ENCODE measurements around the gene HDGF.

HDGF gene

GRCh38 chr1:156712626-156713025 is 38.8 kb downstream of the HDGF start:
- DNase-seq: peak; percentile 68 to 75
- H2BK120ac ChIP-seq (ENCODE audit: insufficient read depth, low read length, poor library complexity): no peak overlapping the region
- H3K9me3 ChIP-seq (ENCODE audit: insufficient read depth, low read depth, low read length): no peaks in the 10 kb centered on the region
- H3K79me1 ChIP-seq (ENCODE audit: low read length): peaks cover 8% of the 10 kb centered on the region
- no peak overlapping the region for H2AFZ ChIP-seq (ENCODE audit: insufficient read depth, low read length, poor library complexity)
- H4K91ac ChIP-seq (ENCODE audit: low read depth, low read length): peak overlapping the region; percentile 49
- no peaks in the 10 kb centered on the region for H3K36me3 ChIP-seq (ENCODE audit: control insufficient read depth in 1 of 2, insufficient read depth in 2 of 2, low read length in 2 of 2)
- H4K12ac ChIP-seq (ENCODE audit: low read depth, low read length): no peak overlapping the region
- no peak overlapping the region for H2AK5ac ChIP-seq (ENCODE audit: low read length)
- no peak overlapping the region for H4K8ac ChIP-seq (ENCODE audit: low read depth, low read length)
- no peak overlapping the region for H2BK12ac ChIP-seq (ENCODE audit: low read length)
- H3K79me2 ChIP-seq (ENCODE audit: control insufficient read depth, insufficient read depth, low read length, poor library complexity): no peaks in the 10 kb centered on the region
- WGBS (ENCODE audit: extremely low coverage, insufficient coverage, insufficient read length): no CpG with 5 or more reads among the region's 3 CpGs
- H3K23ac ChIP-seq (ENCODE audit: low read length): no peak overlapping the region
- no peak overlapping the region for H3K9ac ChIP-seq (ENCODE audit: low read length)
- H3K18ac ChIP-seq (ENCODE audit: low read length): no peak overlapping the region
- peak overlapping the region; percentile 39 for H3K4me2 ChIP-seq (ENCODE audit: low read length)
- H3K4me1 ChIP-seq (ENCODE audit: control insufficient read depth in 1 of 2, insufficient read depth in 2 of 2, low read length in 2 of 2): peaks cover 44 to 50% of the 10 kb centered on the region in 2 experiments
- H2BK5ac ChIP-seq (ENCODE audit: low read depth, low read length, poor library complexity): no peak overlapping the region
- H3K14ac ChIP-seq (ENCODE audit: low read length): no peak overlapping the region
- H3K27ac ChIP-seq (ENCODE audit: low read depth, low read length): peak overlapping the region; percentile 76
- no peaks in the 10 kb centered on the region for H3K27me3 ChIP-seq (ENCODE audit: insufficient read depth, low read length)
- H3K4ac ChIP-seq (ENCODE audit: low read depth, low read length): no peak overlapping the region
- H3K4me3 ChIP-seq (ENCODE audit: low read depth, low read length): no peak overlapping the region

- H3K14ac ChIP-seq (ENCODE audit: low read length): no peak overlapping the region
- H4K12ac ChIP-seq (ENCODE audit: low read depth, low read length): no peak overlapping the region
These were observed 40.3 kb downstream of the HDGF start for GRCh38 chr1:156711011-156711817.

GRCh38 chr1:156709757-156710489 is 41.6 kb downstream of the HDGF start:
- no peak for DNase-seq
- Histone ChIP-seq H4K91ac (ENCODE audit: low read depth, low read length) (peak overlapping the region; percentile 20), H4K12ac (ENCODE audit: low read depth, low read length) (no peak overlapping the region), H3K36me3 (ENCODE audit: control insufficient read depth in 1 of 2, insufficient read depth in 2 of 2, low read length in 2 of 2) (no peaks in the 10 kb centered on the region), H2BK12ac (ENCODE audit: low read length) (peak overlapping the region; percentile 25), H2BK5ac (ENCODE audit: low read depth, low read length, poor library complexity) (no peak overlapping the region), H2AFZ (ENCODE audit: insufficient read depth, low read length, poor library complexity) (no peak overlapping the region), H3K14ac (ENCODE audit: low read length) (peak overlapping the region; percentile 25), H2BK120ac (ENCODE audit: insufficient read depth, low read length, poor library complexity) (peak overlapping the region; percentile 0), H3K4me1 (ENCODE audit: control insufficient read depth in 1 of 2, insufficient read depth in 2 of 2, low read length in 2 of 2) (peaks cover 65 to 74% of the 10 kb centered on the region in 2 experiments), H3K4ac (ENCODE audit: low read depth, low read length) (no peak overlapping the region), H2AK5ac (ENCODE audit: low read length) (no peak overlapping the region), H3K23ac (ENCODE audit: low read length) (no peak overlapping the region), H3K4me2 (ENCODE audit: low read length) (no peak overlapping the region), H3K27ac (ENCODE audit: low read depth, low read length) (no peak overlapping the region), H3K9me3 (ENCODE audit: insufficient read depth, low read depth, low read length) (no peaks in the 10 kb centered on the region), H3K79me2 (ENCODE audit: control insufficient read depth, insufficient read depth, low read length, poor library complexity) (no peaks in the 10 kb centered on the region), H3K9ac (ENCODE audit: low read length) (no peak overlapping the region), H4K8ac (ENCODE audit: low read depth, low read length) (no peak overlapping the region), H3K4me3 (ENCODE audit: low read depth, low read length) (no peak overlapping the region), H3K27me3 (ENCODE audit: insufficient read depth, low read length) (no peaks in the 10 kb centered on the region), H3K79me1 (ENCODE audit: low read length) (peaks cover 26% of the 10 kb centered on the region), H3K18ac (ENCODE audit: low read length) (peak overlapping the region; percentile 4)
- WGBS (ENCODE audit: extremely low coverage, insufficient coverage, insufficient read length): no CpG with 5 or more reads among the region's 11 CpGs

More at GRCh38 chr1:156711011-156711817, 40.3 kb downstream of the HDGF start:
- Histone ChIP-seq H2AFZ (ENCODE audit: insufficient read depth, low read length, poor library complexity) (no peak overlapping the region), H3K4ac (ENCODE audit: low read depth, low read length) (no peak overlapping the region), H3K9me3 (ENCODE audit: insufficient read depth, low read depth, low read length) (no peaks in the 10 kb centered on the region), H3K9ac (ENCODE audit: low read length) (no peak overlapping the region), H2BK120ac (ENCODE audit: insufficient read depth, low read length, poor library complexity) (peak overlapping the region; percentile 21), H3K4me1 (ENCODE audit: control insufficient read depth in 1 of 2, insufficient read depth in 2 of 2, low read length in 2 of 2) (peaks cover 55 to 62% of the 10 kb centered on the region in 2 experiments), H3K4me2 (ENCODE audit: low read length) (peak overlapping the region; percentile 18), H3K36me3 (ENCODE audit: control insufficient read depth in 1 of 2, insufficient read depth in 2 of 2, low read length in 2 of 2) (no peaks in the 10 kb centered on the region), H4K91ac (ENCODE audit: low read depth, low read length) (peak overlapping the region; percentile 8), H2BK12ac (ENCODE audit: low read length) (no peak overlapping the region), H3K4me3 (ENCODE audit: low read depth, low read length) (no peak overlapping the region), H3K79me1 (ENCODE audit: low read length) (peaks cover 16% of the 10 kb centered on the region), H4K8ac (ENCODE audit: low read depth, low read length) (no peak overlapping the region), H2BK5ac (ENCODE audit: low read depth, low read length, poor library complexity) (peak overlapping the region; percentile 31), H3K27ac (ENCODE audit: low read depth, low read length) (peak overlapping the region; percentile 29), H3K27me3 (ENCODE audit: insufficient read depth, low read length) (no peaks in the 10 kb centered on the region), H3K79me2 (ENCODE audit: control insufficient read depth, insufficient read depth, low read length, poor library complexity) (no peaks in the 10 kb centered on the region), H3K18ac (ENCODE audit: low read length) (no peak overlapping the region), H2AK5ac (ENCODE audit: low read length) (no peak overlapping the region), H3K23ac (ENCODE audit: low read length) (no peak overlapping the region)
- no CpG with 5 or more reads among the region's 9 CpGs for WGBS (ENCODE audit: extremely low coverage, insufficient coverage, insufficient read length)
- DNase-seq: no peak

GRCh38 chr1:156709031-156709430 is 42.4 kb downstream of the HDGF start:
- Histone ChIP-seq H3K27me3 (ENCODE audit: insufficient read depth, low read length) (peaks cover 3% of the 10 kb centered on the region), H2BK120ac (ENCODE audit: insufficient read depth, low read length, poor library complexity) (no peak overlapping the region), H3K23ac (ENCODE audit: low read length) (no peak overlapping the region), H3K4ac (ENCODE audit: low read depth, low read length) (no peak overlapping the region), H3K79me2 (ENCODE audit: control insufficient read depth, insufficient read depth, low read length, poor library complexity) (no peaks in the 10 kb centered on the region), H4K8ac (ENCODE audit: low read depth, low read length) (no peak overlapping the region), H3K9ac (ENCODE audit: low read length) (no peak overlapping the region), H3K4me1 (ENCODE audit: control insufficient read depth in 1 of 2, insufficient read depth in 2 of 2, low read length in 2 of 2) (peaks cover 68 to 82% of the 10 kb centered on the region in 2 experiments), H3K14ac (ENCODE audit: low read length) (no peak overlapping the region), H3K36me3 (ENCODE audit: control insufficient read depth in 1 of 2, insufficient read depth in 2 of 2, low read length in 2 of 2) (no peaks in the 10 kb centered on the region), H2AK5ac (ENCODE audit: low read length) (peak overlapping the region; percentile 15), H3K4me2 (ENCODE audit: low read length) (no peak overlapping the region), H3K4me3 (ENCODE audit: low read depth, low read length) (no peak overlapping the region), H3K18ac (ENCODE audit: low read length) (no peak overlapping the region), H2BK12ac (ENCODE audit: low read length) (peak overlapping the region; percentile 29), H2BK5ac (ENCODE audit: low read depth, low read length, poor library complexity) (peak overlapping the region; percentile 21), H4K91ac (ENCODE audit: low read depth, low read length) (no peak overlapping the region), H2AFZ (ENCODE audit: insufficient read depth, low read length, poor library complexity) (no peak overlapping the region), H3K9me3 (ENCODE audit: insufficient read depth, low read depth, low read length) (no peaks in the 10 kb centered on the region), H3K27ac (ENCODE audit: low read depth, low read length) (no peak overlapping the region), H3K79me1 (ENCODE audit: low read length) (peaks cover 29% of the 10 kb centered on the region), H4K12ac (ENCODE audit: low read depth, low read length) (no peak overlapping the region)
- no CpG with 5 or more reads among the region's 4 CpGs for WGBS (ENCODE audit: extremely low coverage, insufficient coverage, insufficient read length)
- DNase-seq: peak in 1 of 2 donors; percentile 55
